HG02852 (cell line): Measurements from ENCODE around the gene R3HDM4.
"Not testable (repeated sequence)": the region's sequence is repeated elsewhere in the genome, so short reads cannot be mapped to it uniquely, and the experiment has no call there.

ENCODE experiments used
- ATAC-seq: cut with Tn5 transposase; IDR thresholded peaks from one replicate; pipeline ENCODE4 v1.9.1; 2021; ENCODE audit warnings: mild to moderate bottlenecking, moderate library complexity; ENCODE audit not compliant: unreplicated experiment

R3HDM4 gene

DNA sequence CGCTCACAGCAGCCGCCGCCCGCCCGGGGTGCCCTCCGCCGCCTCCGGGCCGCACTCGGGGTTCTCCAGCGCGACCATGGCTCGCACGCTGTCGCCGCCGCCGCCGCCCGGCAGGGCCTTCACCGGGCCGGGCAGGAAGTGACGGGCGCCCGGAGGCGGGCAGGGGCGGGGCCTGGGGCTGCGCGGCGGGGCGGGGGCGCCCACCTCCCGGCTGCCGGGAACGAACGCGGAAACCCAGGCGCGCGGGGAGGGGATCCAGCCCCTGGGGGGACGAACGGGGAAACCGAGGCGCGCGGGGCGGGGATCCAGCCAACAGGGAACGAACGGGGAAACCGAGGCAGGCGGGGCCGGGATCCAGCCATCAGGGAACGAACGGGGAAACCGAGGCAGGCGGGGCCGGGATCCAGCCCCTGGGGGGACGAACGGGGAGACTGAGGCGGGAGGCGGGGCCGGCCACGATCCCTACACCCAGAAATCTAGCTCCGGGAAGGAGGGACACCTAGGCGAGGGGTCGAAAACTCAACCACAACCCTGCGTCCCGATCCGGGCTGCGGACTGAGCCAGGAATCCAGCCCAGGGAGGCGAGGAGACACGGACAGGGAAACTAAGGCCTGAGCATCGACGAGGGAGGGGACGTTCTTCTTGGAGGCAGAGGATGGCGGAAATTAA lies at the start of gene R3HDM4:
TSS of gene R3HDM4 (minus strand) at position 140 of the 669 bp plus-strand sequence. CDS start at position 78, 62 bp downstream.
- ATAC-seq: peak; percentile 51

DNA sequence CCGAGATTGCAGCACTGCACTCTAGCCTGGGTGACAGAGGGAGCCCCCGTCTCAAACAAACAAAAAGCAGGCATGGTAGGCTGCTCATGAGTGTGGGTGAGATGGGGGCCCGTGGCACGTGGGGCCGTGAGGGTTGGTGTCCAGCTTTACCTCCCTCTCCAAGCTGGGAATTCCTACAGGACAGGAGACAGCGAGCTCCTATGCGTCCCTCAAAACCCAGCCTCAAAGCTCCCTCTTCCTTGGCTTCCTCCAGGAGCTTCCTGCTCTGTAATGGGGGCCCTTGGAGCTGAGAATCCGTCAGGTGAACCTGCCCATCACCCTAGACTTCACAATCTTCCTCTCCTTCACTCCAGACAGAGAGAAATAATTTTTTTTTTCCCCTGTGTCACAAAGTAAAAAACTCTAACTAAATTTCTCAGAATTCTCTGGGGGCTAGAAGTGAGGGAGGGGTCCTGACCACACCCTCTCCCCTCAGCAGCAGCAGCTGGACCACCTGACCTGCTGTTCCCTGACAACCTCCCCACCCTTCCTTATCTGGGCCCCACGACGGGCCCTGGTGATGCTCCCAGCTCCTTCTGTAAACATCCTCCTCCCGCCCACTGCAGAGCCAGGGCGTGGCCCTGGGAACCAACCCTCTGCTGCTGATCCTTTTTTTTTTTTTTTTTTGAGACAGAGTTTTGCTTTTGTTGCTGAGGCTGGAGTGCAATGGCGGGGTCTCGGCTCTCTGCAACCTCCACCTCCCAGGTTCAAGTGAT lies 49.0 kb upstream of the R3HDM4 start:
- no peak for ATAC-seq

DNA sequence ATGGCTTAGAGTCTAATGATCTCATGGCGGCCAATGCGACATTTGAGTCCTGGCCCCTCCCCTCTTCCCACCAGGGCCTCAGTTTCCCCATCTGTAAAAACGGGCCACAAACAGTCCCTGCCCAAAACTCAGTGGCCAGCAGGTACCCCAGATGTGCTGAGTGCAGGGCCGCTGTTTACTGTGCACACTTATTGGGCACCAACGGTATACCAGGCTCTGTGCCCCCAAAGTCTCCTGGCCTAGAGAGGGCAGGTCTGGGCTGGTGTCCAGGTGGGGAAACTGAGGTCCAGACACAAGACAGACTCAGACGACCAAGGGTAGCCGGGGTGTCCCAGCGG lies 47.6 kb upstream of the R3HDM4 start:
- ATAC-seq: no peak

DNA sequence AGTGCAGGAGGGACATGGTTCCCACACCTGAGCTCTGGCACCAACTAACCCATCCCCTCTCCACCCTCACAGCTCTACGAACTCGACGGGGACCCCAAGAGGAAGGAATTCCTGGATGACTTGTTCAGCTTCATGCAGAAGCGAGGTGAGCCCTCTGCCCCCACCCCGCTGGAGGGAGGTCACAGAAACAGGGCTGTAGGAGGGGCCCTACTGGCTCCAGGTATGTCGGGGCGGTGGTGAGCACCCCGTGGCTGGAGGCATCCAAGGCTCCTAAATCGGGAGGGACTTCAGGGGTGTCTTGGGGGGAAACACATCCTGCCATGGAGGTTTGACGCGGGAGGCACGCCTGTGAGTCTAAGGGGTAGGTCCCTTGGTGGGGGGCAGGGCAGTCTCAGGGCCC lies 47.0 kb upstream of the R3HDM4 start:
- ATAC-seq: no peak

DNA sequence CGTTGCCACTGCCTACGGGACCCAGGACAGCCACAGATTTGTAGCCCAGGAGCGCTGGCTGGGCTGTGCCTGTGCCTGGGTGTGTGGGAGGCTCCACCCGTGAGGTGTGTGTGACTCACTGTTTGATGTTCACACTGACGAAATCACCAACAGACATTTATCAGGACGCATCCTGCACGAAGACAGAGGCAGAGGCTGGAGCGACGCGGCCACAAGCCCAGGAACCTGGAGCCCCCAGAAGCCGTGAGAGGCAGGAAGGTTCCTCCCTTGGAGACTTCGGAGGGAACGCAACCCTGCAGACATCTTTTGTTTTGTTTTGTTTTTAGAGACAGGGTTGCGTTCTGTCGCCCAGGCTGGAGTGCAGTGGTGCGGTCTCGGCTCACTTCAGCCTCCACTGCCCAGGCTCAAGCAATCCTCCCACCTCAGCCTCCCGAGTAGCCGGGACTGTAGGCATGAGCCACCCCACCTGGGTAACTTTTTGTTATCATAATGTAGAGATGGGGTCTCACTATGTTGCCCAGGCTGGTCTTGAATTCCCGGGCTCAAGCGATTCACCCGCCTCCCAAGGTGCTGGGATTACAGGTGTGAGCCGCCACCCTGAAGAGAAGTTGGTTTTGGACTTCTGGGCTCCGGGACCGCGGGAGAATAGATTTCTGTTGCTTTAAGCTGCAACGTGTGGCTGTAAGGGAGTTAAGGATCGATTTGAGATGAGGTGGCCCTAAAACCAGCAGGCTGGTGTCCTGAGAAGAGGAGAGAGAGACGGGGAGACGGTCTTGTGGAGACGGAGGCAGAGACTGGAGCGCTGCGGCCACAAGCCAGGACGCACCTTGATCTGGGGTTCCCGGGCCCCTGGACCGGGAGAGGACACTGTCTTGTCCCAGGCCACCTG lies 46.2 kb upstream of the R3HDM4 start:
- ATAC-seq: no peak

DNA sequence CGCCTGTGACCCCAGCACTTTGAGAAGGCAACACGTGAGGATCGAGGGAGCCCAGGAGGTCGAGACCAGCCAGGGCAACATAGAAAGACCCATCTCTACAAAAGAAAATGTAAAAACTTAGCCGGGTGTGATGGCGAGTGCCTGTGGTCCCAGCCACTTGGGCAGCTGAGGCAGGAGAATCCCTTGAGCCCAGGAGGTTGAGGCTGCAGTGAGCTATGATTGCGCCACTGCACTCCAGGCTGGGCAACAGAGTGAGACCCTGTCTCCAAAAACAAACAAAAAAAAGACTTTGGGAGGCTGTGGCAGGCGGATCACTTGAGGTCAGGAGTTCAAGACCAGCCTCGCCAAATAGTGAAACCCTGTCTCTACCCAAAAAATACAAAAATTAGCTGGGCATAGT lies 44.6 kb upstream of the R3HDM4 start:
- not testable (repeated sequence) for ATAC-seq

DNA sequence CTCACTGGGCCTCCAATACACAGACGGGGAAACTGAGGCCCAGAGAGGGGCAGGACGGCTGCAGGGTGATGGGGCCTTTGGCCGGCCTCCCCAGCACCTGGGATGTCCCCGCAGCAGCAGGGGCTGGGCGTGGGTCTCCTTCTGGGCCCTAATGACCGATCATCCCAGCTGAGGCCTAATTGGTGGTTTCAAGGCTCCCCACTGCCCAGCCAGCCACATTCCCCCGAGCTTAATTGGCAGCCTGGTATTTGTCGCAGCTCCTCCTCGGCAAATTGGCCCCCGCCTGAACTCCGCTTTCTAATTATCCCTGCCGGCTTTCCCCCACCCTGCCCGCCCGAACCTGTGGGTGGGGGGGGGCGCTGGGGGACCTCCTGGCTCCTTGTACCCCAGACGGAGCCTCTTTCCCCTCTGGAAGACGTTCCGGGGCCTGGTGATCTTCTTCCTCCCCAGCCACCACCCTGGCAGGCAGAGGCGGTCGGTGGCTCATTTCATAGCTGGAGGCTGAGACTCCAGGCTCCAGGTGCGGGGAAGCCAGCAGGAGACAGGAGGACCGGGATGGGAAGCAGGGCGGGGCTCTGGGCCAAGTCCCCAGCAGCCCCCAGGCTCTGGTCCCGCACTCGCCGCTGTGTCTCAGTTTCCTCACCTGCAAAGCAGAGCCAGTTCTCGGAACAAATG lies 43.9 kb upstream of the R3HDM4 start:
- no peak for ATAC-seq

DNA sequence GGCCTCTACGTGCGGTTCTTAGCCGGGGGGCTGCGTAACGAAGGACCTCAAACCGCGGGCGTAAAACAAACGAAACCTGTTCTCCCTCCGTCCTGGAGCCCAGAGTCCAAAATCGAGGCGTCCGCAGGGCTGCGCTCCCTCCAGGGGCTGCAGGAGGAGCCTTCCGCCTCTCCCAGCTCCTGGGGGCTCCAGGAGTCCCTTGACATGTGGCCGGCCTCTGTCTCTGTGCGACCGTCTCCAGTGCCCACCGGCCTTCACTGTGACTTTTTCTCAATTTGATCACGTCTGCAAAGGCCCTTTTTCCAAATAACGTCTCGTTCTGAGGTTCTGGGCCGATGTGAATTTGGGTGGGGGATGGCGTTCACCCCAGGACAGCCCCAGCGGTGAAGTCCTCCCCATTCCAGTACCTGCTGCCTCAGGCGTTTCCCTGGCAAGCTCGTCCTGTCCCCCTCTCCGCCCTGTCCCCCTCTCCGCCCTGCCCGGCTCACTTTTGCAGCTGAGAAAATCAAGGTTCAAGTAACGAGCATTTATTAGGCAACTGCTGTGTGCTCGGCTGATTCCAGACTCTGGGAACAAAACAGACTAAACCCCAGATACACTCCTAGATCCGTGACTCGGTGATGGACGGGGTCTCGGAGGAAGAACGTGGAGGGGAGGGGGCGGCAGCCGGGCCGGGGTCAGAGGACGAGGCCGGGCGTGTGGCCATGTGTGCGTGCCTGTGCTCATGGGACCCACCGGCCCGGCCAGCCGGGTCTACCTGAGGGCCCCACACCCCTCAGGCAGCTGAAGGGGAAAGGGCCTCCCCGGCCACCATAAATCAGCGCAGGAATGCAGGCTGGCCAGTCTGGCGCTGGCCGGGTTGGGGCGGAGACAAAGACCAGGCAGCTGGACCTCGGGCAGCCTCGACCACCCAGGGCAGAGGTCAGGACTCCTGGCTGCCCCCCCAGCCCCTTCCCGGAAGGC lies 43.1 kb upstream of the R3HDM4 start:
- ATAC-seq: no peak

DNA sequence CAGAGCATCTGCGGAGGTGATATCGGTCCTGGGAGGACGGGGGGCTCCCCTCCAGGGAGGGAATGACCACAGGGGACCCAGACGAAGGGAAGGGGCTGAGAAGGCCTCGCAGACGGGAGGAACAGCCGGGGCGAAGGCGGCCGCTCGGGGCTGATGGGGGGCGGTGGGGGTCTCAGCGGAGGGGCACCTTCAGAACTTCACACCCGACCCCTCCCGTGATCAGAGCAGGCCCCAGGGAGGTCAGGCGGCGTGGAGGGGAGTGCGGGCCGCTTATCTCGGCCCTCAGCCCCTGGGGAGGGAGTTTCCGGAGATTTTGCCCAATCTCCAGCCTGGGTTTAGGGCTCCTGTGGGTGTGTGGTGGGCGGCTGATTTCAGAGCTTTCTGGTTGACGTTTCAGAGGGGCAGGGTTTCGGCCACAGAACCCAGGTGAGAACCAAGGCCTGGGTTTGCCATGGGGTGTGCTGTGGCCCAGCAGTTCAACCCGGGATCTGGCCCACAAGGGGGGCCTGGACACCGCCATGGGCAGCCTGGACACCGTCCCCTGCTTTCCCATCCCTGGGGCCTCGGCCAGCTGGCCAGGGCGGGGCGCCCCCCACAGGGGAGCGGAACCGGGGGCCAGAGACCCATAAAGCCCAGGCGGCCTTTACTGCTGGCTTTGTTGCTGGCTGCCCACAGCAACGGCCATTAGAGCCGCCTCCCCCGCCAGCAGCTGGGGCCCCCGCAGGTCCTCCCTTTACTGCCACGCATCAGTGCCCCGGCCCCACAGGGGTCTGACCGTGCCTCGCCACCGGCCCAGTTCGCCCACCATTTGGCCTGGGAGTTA lies 41.9 kb upstream of the R3HDM4 start:
- ATAC-seq: no peak

DNA sequence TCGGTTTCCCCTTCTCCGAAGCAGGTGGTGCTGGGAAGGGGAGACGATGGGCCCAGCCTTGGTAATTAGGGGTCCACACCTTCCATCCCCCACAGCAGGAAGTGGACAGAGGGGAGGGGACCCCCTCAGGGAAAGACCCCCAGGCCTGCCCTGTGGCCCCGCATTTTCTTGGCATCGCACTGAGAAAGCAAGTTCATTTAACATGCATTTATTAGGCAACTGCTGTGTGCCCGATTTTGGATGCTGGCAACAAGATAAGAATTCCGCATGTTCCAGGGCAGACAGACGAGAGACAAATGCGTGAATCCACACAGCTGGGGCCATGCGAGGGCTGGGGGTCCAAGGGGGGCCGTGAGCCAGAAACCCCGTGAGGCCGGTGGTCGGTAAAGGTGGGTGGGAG lies 41.3 kb upstream of the R3HDM4 start:
- ATAC-seq: no peak

DNA sequence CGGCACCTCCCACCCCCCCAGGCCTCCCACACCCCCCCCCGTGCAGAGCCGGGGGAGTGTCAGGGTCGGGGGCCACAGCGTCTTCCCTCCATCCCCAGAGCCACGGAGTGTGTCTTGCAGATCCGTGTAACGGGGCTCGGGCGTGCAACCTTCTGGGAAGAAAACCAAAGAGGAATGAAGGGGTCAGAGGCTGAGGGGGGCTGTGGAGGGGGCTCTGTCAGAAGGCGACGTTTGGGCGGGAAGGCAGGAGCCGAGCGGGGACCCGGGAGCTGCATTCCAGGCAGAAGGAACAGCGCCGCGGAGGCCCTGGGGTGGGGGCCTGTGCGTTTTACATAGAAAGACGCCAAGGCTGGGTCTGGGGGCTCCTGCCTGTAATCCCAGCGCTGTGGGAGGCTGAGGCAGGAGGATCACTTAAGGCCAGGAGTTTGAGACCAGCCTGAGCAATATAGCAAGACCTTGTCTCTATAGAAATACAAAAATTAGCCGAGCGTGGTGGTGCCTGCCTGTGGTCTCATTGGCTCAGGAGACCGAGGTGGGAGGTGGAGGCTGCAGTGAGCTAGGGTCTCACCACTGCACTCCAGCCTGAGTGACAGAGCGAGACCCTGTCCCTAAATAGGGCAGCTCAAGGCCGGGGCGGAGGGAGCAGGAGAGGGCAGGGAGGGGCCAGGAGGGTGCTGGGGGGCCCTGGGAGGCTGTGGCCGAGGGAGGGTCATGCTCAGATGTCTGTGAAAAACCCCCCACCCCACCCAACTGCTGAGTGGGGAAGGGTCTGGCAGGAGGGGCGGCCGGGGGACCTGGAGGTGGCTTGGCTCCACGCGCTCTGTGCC lies 40.6 kb upstream of the R3HDM4 start:
- ATAC-seq: no peak

DNA sequence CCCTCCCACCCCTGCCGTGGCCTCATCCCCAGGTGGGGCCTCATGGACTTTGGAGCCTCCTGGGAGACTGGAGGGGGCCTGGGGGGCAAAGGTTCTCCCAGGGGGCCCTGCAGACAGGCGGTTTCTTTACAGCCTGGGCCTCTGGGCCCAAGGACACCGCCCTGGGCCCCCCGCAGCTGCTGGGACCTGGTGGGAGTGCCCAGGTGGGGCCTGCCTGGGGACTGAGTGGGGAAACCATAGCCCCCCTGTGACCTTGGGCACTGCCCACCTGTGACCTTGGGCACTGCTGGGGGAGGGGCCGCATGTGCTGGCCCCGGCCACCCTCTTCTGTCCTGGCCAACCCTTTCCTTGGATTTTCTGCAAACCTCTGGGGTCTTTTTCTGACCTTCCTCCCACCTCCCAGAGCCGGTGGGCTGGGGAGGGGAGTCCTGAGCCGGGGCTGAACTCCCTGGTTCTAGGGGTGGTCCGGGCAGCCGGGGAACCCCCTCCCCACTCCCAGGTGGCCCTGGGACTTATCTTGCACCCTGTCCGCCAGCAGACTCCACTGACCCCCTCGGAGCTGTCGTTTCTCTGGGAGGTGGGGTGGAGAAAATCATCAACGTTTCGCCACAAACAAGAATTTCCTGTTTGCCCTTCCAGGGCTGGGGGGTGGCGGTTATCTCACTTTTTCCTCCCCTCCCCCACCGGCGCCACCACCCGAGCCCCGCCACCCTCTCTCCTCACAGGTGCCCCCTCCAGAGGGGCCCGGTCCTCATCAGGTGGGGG lies 39.8 kb upstream of the R3HDM4 start:
- ATAC-seq: no peak

DNA sequence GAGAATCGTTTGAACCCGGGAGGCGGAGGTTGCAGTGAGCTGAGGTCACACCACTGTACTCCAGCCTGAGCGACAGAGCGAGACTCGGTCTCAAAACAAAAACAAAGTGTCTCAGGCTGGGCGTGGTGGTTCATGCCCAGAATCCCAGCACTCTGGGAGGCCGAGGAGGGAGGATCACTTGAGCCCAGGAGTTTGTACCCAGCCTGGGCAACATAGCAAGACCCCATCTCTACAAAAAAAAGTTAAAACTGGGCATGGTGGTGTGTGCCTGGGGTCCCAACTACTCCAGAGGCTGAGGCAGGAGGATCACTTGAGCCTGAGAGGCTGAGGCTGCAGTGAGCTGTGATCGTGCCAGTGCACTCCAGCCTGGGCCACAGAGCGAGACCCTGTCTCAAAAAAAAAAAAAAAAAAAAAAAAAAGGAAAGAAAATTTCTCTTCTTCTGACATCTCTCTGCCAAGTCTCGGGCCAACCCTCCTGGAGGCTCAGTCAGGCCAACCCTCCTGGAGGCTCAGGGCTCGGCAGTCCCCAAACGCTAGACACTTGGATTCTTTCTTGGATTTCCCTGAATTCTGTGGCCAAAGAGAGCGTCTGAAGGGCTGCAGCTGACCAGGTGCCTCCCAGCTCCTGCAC lies 39.1 kb upstream of the R3HDM4 start:
- no peak for ATAC-seq

DNA sequence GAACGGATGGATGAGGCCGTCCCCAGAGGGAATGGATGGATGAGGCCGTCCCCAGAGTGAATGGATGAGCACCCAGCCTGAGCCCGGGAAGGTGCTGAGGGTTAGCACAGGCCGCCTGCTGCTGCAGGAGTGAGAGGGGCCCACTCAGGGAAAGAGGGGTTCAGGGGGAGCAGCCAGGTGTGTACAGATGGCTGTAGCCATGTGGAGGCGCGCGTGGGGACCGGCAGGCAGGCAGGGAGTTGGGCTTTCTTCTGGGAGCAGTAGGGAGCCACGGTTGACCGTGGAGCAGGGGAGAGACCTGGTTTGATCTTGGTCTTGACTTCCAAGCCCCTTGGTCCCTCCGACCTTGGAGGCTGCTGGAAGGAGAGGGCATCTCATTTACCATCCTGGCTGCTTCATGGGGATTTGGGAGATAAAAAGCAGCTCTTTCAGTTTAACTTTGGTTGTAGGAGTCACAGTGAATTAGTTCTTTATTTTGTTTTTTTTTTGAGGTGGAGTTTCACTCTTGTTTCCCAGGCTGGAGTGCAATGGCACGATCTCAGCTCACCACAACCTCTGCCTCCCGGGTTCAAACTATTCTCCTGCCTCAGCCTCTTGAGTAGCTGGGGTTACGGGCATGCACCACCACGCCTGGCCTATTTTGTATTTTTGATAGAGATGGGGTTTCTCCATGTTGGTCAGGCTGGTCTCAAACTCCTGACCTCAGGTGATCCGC lies 37.5 kb upstream of the R3HDM4 start:
- ATAC-seq: no peak

DNA sequence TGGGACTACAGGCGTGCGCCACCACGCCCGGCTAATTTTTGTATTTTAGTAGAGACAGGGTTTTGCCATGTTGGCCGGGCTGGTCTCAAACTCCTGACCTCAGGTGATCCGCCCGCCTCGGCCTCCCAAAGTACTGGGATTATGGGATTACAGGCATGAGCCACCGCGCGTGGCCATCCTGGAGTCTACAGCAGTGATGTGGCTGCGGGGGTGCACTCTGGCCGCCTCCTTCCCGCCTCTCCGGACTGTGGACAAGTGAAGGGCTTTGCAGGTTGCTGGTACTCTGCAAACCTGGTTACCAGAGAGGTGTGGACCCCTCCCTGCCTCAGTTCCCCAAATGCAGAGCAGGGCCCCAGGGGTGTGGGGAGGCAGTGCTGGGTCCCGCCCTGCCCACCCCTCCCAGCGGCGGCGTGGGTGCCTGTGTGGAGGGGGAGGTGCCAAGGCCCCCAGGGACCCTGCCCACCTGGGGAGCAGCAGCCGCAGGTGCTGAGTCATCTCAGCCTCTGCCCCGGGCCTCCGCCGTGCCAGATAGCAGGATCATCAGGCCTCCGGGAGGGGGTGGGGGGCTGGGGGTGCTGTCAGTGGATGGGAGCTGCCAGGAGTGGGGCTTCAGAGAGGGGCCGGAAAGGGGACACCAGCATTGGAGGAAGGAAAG lies 36.0 kb upstream of the R3HDM4 start:
- no peak for ATAC-seq
